Measurements from ENCODE around the gene TMEM253. TPM values are rescaled to one million over a fixed set of nuclear protein-coding genes. Genes with fewer than 3 reads are reported as not detected.

The TMEM253 gene
- total RNA-seq, 1 donor from 2014 or later = not detected

GRCh38 chr14:21089877-21090193, 11.0 kb upstream of the TMEM253 start:
- no peaks in the 10 kb centered on the region for H3K9me3 Mint-ChIP-seq
- peaks cover 5% of the 10 kb centered on the region for H3K27me3 Mint-ChIP-seq (ENCODE audit: low read depth)

GRCh38 chr14:21090194-21090939, 10.5 kb upstream of the TMEM253 start:
- Mint-ChIP-seq H3K36me3 (ENCODE audit: low read depth) (peaks cover 8% of the 10 kb centered on the region), H3K4me3 (ENCODE audit: low read depth) (no peak overlapping the region), H3K9me3 (no peaks in the 10 kb centered on the region), H3K27ac (no peak overlapping the region), H3K27me3 (ENCODE audit: low read depth) (peaks cover 6% of the 10 kb centered on the region), H3K4me1 (ENCODE audit: low read depth) (peaks cover 13% of the 10 kb centered on the region)
- intact Hi-C loops (cut with micrococcal nuclease) = no loop called here
- DNase-seq (ENCODE audit: low spot score) = no peak

More at GRCh38 chr14:21089877-21090193, 11.0 kb upstream of the TMEM253 start:
- no peak for DNase-seq (ENCODE audit: low spot score)
- Mint-ChIP-seq H3K36me3 (ENCODE audit: low read depth) (peaks cover 8% of the 10 kb centered on the region), H3K4me3 (ENCODE audit: low read depth) (no peak overlapping the region), H3K4me1 (ENCODE audit: low read depth) (peaks cover 13% of the 10 kb centered on the region), H3K27ac (no peak overlapping the region)
- intact Hi-C loops (cut with micrococcal nuclease) = no loop called here

- Mint-ChIP-seq H3K36me3 (ENCODE audit: low read depth) (peaks cover 8% of the 10 kb centered on the region), H3K4me3 (ENCODE audit: low read depth) (no peak overlapping the region), H3K4me1 (ENCODE audit: low read depth) (peaks cover 13% of the 10 kb centered on the region), H3K9me3 (no peaks in the 10 kb centered on the region), H3K27me3 (ENCODE audit: low read depth) (peaks cover 8% of the 10 kb centered on the region), H3K27ac (no peak overlapping the region)
- intact Hi-C loops (cut with micrococcal nuclease) = no loop called here
- DNase-seq (ENCODE audit: low spot score) = no peak
Measured at GRCh38 chr14:21090940-21091663, 9.8 kb upstream of the TMEM253 start.

- H3K4me3 Mint-ChIP-seq (ENCODE audit: low read depth) = no peak overlapping the region
- no peak for DNase-seq (ENCODE audit: low spot score)
- intact Hi-C loops (cut with micrococcal nuclease) = loop anchor here (1.0 kb wide), 3 partner anchors 12 to 78 kb away; no protein-coding TSS in a partner anchor
- no peaks in the 10 kb centered on the region for H3K9me3 Mint-ChIP-seq
- H3K4me1 Mint-ChIP-seq (ENCODE audit: low read depth) = peaks cover 9% of the 10 kb centered on the region
- no peak overlapping the region for H3K27ac Mint-ChIP-seq
- H3K36me3 Mint-ChIP-seq (ENCODE audit: low read depth) = peaks cover 8% of the 10 kb centered on the region
- H3K27me3 Mint-ChIP-seq (ENCODE audit: low read depth) = peaks cover 8% of the 10 kb centered on the region
Measured at GRCh38 chr14:21091821-21092272, 9.0 kb upstream of the TMEM253 start.

- Mint-ChIP-seq H3K27ac (no peak overlapping the region), H3K27me3 (ENCODE audit: low read depth) (peaks cover 11% of the 10 kb centered on the region), H3K4me1 (ENCODE audit: low read depth) (peaks cover 11% of the 10 kb centered on the region), H3K4me3 (ENCODE audit: low read depth) (no peak overlapping the region), H3K9me3 (no peaks in the 10 kb centered on the region), H3K36me3 (ENCODE audit: low read depth) (peaks cover 8% of the 10 kb centered on the region)
- intact Hi-C loops (cut with micrococcal nuclease) = loop anchor here (1.0 kb wide), 3 partner anchors 12 to 78 kb away; no protein-coding TSS in a partner anchor
- peak; percentile 83 for DNase-seq (ENCODE audit: low spot score)
Measured at GRCh38 chr14:21092273-21093011, 8.4 kb upstream of the TMEM253 start.

- intact Hi-C loops (cut with micrococcal nuclease) = no loop called here
- H3K9me3 Mint-ChIP-seq = no peaks in the 10 kb centered on the region
- H3K27ac Mint-ChIP-seq = no peak overlapping the region
- H3K4me1 Mint-ChIP-seq (ENCODE audit: low read depth) = peaks cover 8% of the 10 kb centered on the region
- no peak for DNase-seq (ENCODE audit: low spot score)
- peaks cover 8% of the 10 kb centered on the region for H3K36me3 Mint-ChIP-seq (ENCODE audit: low read depth)
- H3K4me3 Mint-ChIP-seq (ENCODE audit: low read depth) = no peak overlapping the region
- H3K27me3 Mint-ChIP-seq (ENCODE audit: low read depth) = peaks cover 11% of the 10 kb centered on the region
Measured at GRCh38 chr14:21093018-21093417, 7.8 kb upstream of the TMEM253 start.

GRCh38 chr14:21093769-21094681, 6.8 kb upstream of the TMEM253 start:
- H3K27me3 Mint-ChIP-seq (ENCODE audit: low read depth) = peaks cover 11% of the 10 kb centered on the region
- H3K36me3 Mint-ChIP-seq (ENCODE audit: low read depth) = peaks cover 8% of the 10 kb centered on the region
- intact Hi-C loops (cut with micrococcal nuclease) = no loop called here
- H3K27ac Mint-ChIP-seq = no peak overlapping the region
- peaks cover 10% of the 10 kb centered on the region for H3K4me1 Mint-ChIP-seq (ENCODE audit: low read depth)
- DNase-seq (ENCODE audit: low spot score) = no peak
- H3K4me3 Mint-ChIP-seq (ENCODE audit: low read depth) = no peak overlapping the region
- no peaks in the 10 kb centered on the region for H3K9me3 Mint-ChIP-seq

- no peaks in the 10 kb centered on the region for H3K9me3 Mint-ChIP-seq
- peaks cover 15% of the 10 kb centered on the region for H3K27me3 Mint-ChIP-seq (ENCODE audit: low read depth)
- intact Hi-C loops (cut with micrococcal nuclease) = no loop called here
Measured at GRCh38 chr14:21095430-21096205, 5.2 kb upstream of the TMEM253 start.

GRCh38 chr14:21096438-21096837, 4.4 kb upstream of the TMEM253 start:
- intact Hi-C loops (cut with micrococcal nuclease) = no loop called here
- Mint-ChIP-seq H3K4me1 (ENCODE audit: low read depth) (peaks cover 23% of the 10 kb centered on the region), H3K36me3 (ENCODE audit: low read depth) (peaks cover 5% of the 10 kb centered on the region), H3K27me3 (ENCODE audit: low read depth) (peaks cover 15% of the 10 kb centered on the region), H3K9me3 (no peaks in the 10 kb centered on the region), H3K4me3 (ENCODE audit: low read depth) (peak overlapping the region; percentile 76), H3K27ac (no peak overlapping the region)
- DNase-seq (ENCODE audit: low spot score) = no peak

More at GRCh38 chr14:21095430-21096205, 5.2 kb upstream of the TMEM253 start:
- Mint-ChIP-seq H3K27ac (peak overlapping the region; percentile 46), H3K4me1 (ENCODE audit: low read depth) (peaks cover 22% of the 10 kb centered on the region), H3K36me3 (ENCODE audit: low read depth) (peaks cover 8% of the 10 kb centered on the region), H3K4me3 (ENCODE audit: low read depth) (peak overlapping the region; percentile 14)
- no peak for DNase-seq (ENCODE audit: low spot score)

GRCh38 chr14:21096978-21097635, 3.8 kb upstream of the TMEM253 start:
- no peaks in the 10 kb centered on the region for H3K9me3 Mint-ChIP-seq
- no peak for DNase-seq (ENCODE audit: low spot score)
- H3K36me3 Mint-ChIP-seq (ENCODE audit: low read depth) = peaks cover 3% of the 10 kb centered on the region
- peak overlapping the region; percentile 76 for H3K4me3 Mint-ChIP-seq (ENCODE audit: low read depth)
- intact Hi-C loops (cut with micrococcal nuclease) = no loop called here
- H3K27me3 Mint-ChIP-seq (ENCODE audit: low read depth) = peaks cover 15% of the 10 kb centered on the region
- peaks cover 28% of the 10 kb centered on the region for H3K4me1 Mint-ChIP-seq (ENCODE audit: low read depth)
- H3K27ac Mint-ChIP-seq = peak overlapping the region; percentile 67

- H3K27ac Mint-ChIP-seq = peak overlapping the region; percentile 67
- H3K4me3 Mint-ChIP-seq (ENCODE audit: low read depth) = peak overlapping the region; percentile 76
- no peaks in the 10 kb centered on the region for H3K36me3 Mint-ChIP-seq (ENCODE audit: low read depth)
- peaks cover 15% of the 10 kb centered on the region for H3K27me3 Mint-ChIP-seq (ENCODE audit: low read depth)
- H3K4me1 Mint-ChIP-seq (ENCODE audit: low read depth) = peaks cover 34% of the 10 kb centered on the region
- no peak for DNase-seq (ENCODE audit: low spot score)
- H3K9me3 Mint-ChIP-seq = no peaks in the 10 kb centered on the region
- intact Hi-C loops (cut with micrococcal nuclease) = no loop called here
Measured at GRCh38 chr14:21097636-21098075, 3.2 kb upstream of the TMEM253 start.
